Stromal cell of bone marrow (primary cell): ENCODE results near the gene BMP2K.
A peak's percentile ranks its signal among the peaks of the same experiment; 100 is the strongest.

Experiments used
- DNase-seq: peaks from one replicate; pipeline ENCODE4 v3.0.0-alpha.2; 2012; ENCODE audit warnings: low read depth

Gene BMP2K

GRCh38 chr4:78776079-78776728, at the start of gene BMP2K:
Gene BMP2K, plus strand, starts transcription at chr4:78776350. Its CDS starts 194 bp downstream, at chr4:78776544.
- peak; percentile 56 for DNase-seq

DNA sequence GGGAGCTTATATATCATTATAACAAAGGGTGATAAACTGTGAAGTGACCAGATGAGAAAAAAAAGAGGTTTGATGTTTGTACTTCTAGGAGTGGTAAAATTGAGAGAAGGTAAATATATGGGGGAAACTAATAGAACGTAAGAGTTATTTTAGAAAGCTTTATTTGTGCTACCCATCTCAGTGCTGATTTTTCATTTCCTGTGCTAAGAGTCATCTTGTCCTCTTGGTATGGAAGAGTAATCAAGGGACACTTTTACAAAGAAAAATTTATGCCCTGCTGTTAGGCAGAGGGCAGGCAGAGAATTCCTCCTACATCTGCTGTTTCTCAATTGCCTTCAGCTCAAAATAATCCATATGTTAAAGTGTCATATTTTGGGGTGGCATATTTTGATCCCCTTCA, 49.6 kb upstream of the BMP2K start:
- DNase-seq, result no peak

DNA sequence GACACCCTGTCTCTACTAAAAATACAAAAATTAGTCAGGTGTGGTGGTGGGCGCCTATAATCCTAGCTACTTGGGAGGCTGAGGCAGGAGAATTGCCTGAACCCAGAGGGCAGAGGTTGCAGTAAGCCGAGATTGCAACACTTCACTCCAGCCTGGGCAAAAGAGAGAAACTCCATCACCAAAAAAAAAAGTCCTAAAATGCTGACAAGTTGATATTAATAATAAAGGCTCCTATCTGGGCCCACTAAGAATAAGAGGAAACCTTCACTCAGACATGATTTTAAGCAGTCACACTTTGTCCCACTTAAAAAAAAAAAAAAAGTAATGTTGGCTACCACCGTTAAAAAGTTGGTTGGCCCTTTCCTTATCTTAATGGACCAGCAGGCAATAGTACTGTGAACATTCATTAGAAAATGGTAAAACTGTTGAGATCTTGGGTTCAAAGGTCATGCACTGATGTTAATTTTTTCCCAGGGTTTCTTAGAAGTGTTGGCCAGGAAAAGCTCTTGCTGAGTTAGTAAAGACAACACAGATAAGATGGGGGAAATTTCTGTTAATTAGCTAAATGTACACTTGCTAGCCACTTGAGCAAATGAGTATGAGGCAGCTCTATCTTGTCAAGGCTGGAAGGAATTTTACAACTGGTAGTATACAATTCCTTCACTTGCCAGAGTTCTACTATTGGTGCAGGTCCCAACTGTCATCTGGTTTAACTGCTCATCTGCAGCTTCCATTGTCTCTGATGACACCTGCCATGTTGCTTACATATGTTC, 43.6 kb upstream of the BMP2K start:
- no peak for DNase-seq

DNA sequence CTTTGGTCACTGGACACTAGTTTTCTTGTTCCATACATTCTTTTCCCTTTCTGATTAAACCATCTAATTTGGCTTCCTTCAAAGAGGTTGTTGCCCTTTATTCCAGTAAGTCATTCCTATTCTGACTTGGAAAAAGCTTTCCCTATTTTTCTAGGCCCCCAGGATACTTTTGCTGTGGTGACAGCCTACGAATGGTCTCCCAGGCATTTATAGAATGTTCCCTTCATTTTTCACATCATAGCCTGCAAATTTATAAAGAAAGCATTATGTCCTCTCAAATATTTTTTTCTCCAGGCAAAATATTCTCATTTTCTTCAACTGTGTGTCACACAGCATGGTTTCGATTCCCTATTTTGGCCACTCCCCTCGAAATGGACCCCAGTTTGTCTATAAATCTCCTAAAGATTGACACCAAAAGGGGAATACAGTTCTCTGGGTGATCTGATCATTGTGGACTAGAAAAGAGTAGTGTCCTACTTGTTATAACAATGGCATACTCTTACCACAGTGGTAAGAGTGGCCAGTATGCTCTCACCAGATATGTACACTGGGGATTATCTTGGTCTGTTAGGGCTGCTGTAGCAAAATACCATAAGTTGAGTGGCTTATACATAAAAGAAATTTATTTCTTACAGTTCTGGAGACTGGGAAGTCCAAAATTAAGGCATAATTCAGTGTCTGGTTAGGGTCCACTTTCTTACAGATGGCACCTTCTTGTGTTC, 41.5 kb upstream of the BMP2K start:
- DNase-seq, result no peak

DNA sequence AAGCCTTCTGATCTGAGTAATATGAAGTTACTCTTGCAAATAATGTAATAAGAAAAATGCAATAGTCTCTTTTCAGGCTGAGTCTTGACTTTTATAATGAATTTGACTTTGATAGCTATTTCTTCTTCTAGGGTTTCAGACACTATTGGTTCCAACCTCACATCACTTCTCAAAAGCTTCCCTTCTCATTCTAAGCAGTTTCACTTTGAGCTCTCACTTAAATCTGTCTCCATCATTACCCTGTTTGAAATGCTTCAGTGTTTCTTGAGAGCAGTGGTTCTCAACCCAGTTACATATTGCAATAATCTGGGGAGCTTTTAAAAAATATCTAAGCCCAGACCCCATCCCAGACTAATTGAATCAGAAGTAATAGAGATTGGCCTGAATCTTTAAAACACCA, 40.5 kb upstream of the BMP2K start:
- no peak for DNase-seq

DNA sequence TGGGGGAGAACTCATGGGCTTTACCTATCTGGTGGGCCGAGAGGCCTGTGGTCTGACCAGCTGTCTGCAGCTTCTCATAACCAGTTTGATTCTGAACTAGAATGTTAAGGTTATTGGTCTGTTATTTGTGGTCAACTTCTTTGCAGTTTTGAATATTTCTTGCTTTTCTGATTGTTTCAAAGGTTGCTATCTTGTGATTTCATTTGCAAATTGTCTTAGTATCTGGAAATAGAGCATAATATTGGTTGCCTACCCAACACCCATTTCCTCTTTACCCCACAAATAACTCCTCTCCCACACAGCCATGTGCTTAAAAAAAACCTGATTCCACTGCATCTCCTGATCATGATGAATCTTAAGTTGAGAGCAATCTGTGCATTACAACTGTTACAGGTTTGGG, 39.1 kb upstream of the BMP2K start:
- DNase-seq, result no peak

DNA sequence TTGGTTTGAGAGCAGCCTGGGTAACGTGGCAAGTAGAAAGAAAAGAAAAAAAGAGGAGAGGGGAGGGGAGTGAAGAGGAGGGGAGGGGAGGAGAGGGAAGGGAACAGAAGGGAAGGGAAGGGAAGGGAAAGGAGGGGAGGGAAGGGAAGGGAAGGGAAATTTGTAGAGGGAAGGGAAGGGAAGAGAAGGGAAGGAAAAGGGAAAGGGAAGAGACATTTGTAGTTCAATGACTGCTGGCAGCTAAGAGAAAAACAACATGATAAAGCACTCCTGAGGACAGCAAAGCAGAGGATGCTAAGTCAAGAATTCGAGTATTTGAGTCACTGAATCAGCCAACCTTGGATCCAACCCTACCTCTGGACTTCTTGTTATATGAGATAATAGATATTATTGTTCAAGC, 38.2 kb upstream of the BMP2K start:
- DNase-seq, result no peak

- no peak for DNase-seq
Observed at GRCh38 chr4:78742300-78742699, 33.9 kb upstream of the BMP2K start.

- DNase-seq, result no peak
Observed at GRCh38 chr4:78747475-78747922, 28.7 kb upstream of the BMP2K start.

GRCh38 chr4:78748381-78748780, 27.8 kb upstream of the BMP2K start:
- DNase-seq, result no peak

DNA sequence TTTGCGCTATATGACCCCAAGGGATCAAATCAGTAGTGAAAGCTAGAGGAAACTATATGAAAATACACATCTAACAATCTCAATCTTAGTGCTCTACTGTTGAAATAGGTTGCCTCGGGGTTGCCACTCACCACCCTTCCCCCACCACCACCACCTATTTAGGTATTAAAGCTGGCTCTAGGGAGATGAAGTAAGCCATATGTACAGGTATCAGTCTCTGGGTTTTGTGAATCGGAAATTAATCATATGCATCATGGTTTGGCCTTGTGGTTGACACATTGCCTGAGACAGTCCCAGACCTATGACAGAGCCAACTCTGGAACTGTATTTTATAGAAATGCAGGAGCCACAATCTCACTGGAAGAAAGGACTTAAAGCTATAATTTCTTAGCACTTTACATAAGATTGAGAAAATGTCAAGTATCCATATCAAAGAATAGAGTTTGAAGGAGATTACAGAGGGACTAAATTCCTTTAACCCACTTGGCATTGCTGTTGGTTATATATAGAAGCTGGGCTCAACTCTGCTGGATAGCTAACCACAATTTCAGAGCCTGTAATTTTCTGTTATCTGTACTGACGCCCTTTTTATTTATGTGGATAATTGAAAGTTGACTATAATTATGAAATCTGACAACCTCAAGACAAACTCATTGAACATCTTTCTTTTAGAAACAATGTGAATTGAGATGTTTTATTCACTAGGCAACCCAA, 26.7 kb upstream of the BMP2K start:
- DNase-seq, result no peak

- DNase-seq, result peak; percentile 17
Observed at GRCh38 chr4:78749972-78750727, 26.0 kb upstream of the BMP2K start.

- no peak for DNase-seq
Observed at GRCh38 chr4:78753091-78753490, 23.1 kb upstream of the BMP2K start.

DNA sequence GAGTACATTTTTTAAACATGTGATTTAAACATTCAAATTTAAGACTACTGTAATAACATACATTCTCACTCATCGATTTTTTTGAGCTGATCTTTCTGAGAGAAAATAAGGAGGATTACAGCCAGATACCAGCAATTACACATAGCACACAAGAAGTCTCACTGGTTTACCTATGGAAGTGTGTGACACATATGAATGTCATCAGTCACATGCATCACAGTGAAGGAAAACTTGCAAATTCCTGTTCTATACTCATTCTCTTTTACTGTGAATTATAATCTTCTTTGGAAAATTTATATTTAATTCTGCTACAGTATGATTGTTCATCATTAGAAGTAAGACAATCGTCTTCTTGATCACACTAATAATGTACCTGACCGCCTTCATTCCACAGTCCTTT, 21.3 kb upstream of the BMP2K start:
- DNase-seq, result no peak

GRCh38 chr4:78756137-78756536, 20.0 kb upstream of the BMP2K start:
- no peak for DNase-seq

DNA sequence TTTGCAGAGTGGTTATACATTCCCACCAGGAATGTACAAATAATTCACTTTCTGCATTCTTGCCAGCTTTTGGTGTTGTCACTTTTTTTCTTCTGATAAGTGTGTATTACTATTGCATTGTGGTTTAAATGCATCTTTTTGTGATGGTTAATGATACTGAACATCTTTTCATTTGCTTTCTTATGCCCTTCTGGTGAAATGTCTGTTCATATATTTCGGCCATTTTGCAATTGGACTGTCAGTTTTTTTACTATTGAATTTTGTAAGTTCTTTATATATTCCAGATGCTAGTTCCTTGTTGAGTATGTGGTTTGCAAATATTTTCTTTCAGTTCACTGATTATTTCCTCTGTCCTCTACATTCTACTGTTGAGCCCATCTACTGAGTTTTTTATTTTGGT, 19.4 kb upstream of the BMP2K start:
- no peak for DNase-seq

GRCh38 chr4:78757574-78757973, 18.6 kb upstream of the BMP2K start:
- DNase-seq, result no peak

GRCh38 chr4:78758085-78758484, 18.1 kb upstream of the BMP2K start:
- DNase-seq, result no peak

- no peak for DNase-seq
Observed at GRCh38 chr4:78762529-78762928, 13.6 kb upstream of the BMP2K start.

- no peak for DNase-seq
Observed at GRCh38 chr4:78763251-78763650, 12.9 kb upstream of the BMP2K start.

GRCh38 chr4:78763763-78764387, 12.3 kb upstream of the BMP2K start:
- DNase-seq, result no peak
